Neuronal stem cell (in vitro differentiated cells): Measurements from ENCODE around the gene ZAP70.
"Not testable (repeated sequence)": the region's sequence is repeated elsewhere in the genome, so short reads cannot be mapped to it uniquely, and the experiment has no call there.

Experiments
- DNase-seq: peaks from one replicate; pipeline ENCODE4 v3.0.0-alpha.2; 2013; ENCODE audit warnings: low spot score
- H2AFZ ChIP-seq: one replicate; pipeline ENCODE4 v1.6.1; 2013; ENCODE audit warnings: mild to moderate bottlenecking, low read length, inconsistent platforms
- H2AK5ac ChIP-seq: 2 replicates; pipeline ENCODE4 v1.6.1; 2013; ENCODE audit warnings: low read depth, mild to moderate bottlenecking, inconsistent platforms, low read length, moderate library complexity, mixed read lengths
- H2BK120ac ChIP-seq: 2 replicates; pipeline ENCODE4 v1.6.1; 2013; ENCODE audit warnings: low read depth, mild to moderate bottlenecking, inconsistent platforms, low read length, moderate library complexity, mixed read lengths
- H2BK12ac ChIP-seq: one replicate; pipeline ENCODE4 v1.6.1; 2013; ENCODE audit warnings: low read length, inconsistent platforms
- H2BK15ac ChIP-seq: 2 replicates; pipeline ENCODE4 v1.6.1; 2013; ENCODE audit warnings: mild to moderate bottlenecking, low read length, inconsistent platforms, mixed read lengths
- H2BK5ac ChIP-seq: one replicate; pipeline ENCODE4 v1.6.1; 2013; ENCODE audit warnings: inconsistent platforms, mild to moderate bottlenecking, low read length, moderate library complexity
- H3K14ac ChIP-seq: one replicate; pipeline ENCODE4 v1.6.1; 2013; ENCODE audit warnings: low read length, inconsistent platforms
- H3K18ac ChIP-seq: 2 replicates; pipeline ENCODE4 v1.6.1; 2013; ENCODE audit warnings: low read length, inconsistent platforms
- H3K23ac ChIP-seq: 2 replicates; pipeline ENCODE4 v1.6.1; 2013; ENCODE audit warnings: low read depth, mild to moderate bottlenecking, mixed read lengths, low read length, inconsistent platforms; ENCODE audit not compliant: poor library complexity
- H3K27ac ChIP-seq: replicated peaks from 3 replicates; pipeline ENCODE4 v1.5.1; 2013; ENCODE audit warnings: low read length, inconsistent platforms
- H3K27me3 ChIP-seq, 3 experiments: 2 replicates each; pipeline ENCODE4 v1.6.1; 2013; ENCODE audit warnings: low read length in 3 of 3, mild to moderate bottlenecking in 2 of 3, inconsistent platforms in 1 of 3, low read depth in 1 of 3, mixed read lengths in 1 of 3, moderate library complexity in 1 of 3; ENCODE audit not compliant: control insufficient read depth in 3 of 3, insufficient read depth in 3 of 3
- H3K36me3 ChIP-seq, 2 donors: replicated peaks in 1 of 2; 2 replicates each; pipeline ENCODE4 v1.6.1; 2013; ENCODE audit warnings: low read length in 2 of 2; ENCODE audit not compliant: control insufficient read depth in 2 of 2, insufficient read depth in 2 of 2
- H3K4ac ChIP-seq: 2 replicates; pipeline ENCODE4 v1.6.1; 2013; ENCODE audit warnings: inconsistent platforms, mild to moderate bottlenecking, low read length, moderate library complexity
- H3K4me1 ChIP-seq, 2 donors: 1 replicate in 1 of 2; 2 replicates in 1 of 2; pipeline ENCODE4 v1.6.1; 2013; ENCODE audit warnings: low read length in 2 of 2, low read depth in 1 of 2; ENCODE audit not compliant: control insufficient read depth in 2 of 2, insufficient read depth in 1 of 2
- H3K4me2 ChIP-seq: one replicate; pipeline ENCODE4 v1.6.1; 2013; ENCODE audit warnings: mild to moderate bottlenecking, low read length, inconsistent platforms; ENCODE audit not compliant: insufficient read depth, poor library complexity, severe bottlenecking
- H3K4me3 ChIP-seq, 2 donors: 2 replicates each; pipeline ENCODE4 v1.5.1; 2013; ENCODE audit warnings: low read length in 2 of 2, mild to moderate bottlenecking in 2 of 2, inconsistent platforms in 1 of 2, moderate library complexity in 1 of 2
- H3K79me1 ChIP-seq: one replicate; pipeline ENCODE4 v1.6.1; 2013; ENCODE audit warnings: low read depth, mild to moderate bottlenecking, inconsistent platforms, low read length, moderate library complexity
- H3K9ac ChIP-seq: one replicate; pipeline ENCODE4 v1.6.1; 2013; ENCODE audit warnings: mild to moderate bottlenecking, low read depth, low read length, inconsistent platforms; ENCODE audit not compliant: poor library complexity
- H3K9me3 ChIP-seq, 2 donors: replicated peaks in 1 of 2; 2 replicates each; pipeline versions ENCODE3 to v1.6.1; 2013; ENCODE audit warnings: low read length in 2 of 2, mild to moderate bottlenecking in 2 of 2, inconsistent platforms in 1 of 2, low read depth in 1 of 2, mixed read lengths in 1 of 2, moderate library complexity in 1 of 2; ENCODE audit not compliant: control insufficient read depth in 2 of 2, insufficient read depth in 1 of 2
- H4K8ac ChIP-seq: one replicate; pipeline ENCODE4 v1.6.1; 2013; ENCODE audit warnings: low read depth, mild to moderate bottlenecking, inconsistent platforms, low read length, moderate library complexity
- H4K91ac ChIP-seq: one replicate; pipeline ENCODE4 v1.6.1; 2013; ENCODE audit warnings: low read length, low read depth, mild to moderate bottlenecking, inconsistent platforms; ENCODE audit not compliant: poor library complexity
- WGBS, 2 donors: extraction: QIAGEN DNeasy Blood & Tissue Kit; methylation state at CpG; one replicate each; pipeline ENCODE4 v1.1.7; 2013; ENCODE audit warnings: missing lambda C conversion rate in 2 of 2, mixed read lengths in 1 of 2; ENCODE audit not compliant: insufficient read length in 2 of 2, insufficient replicate concordance in 1 of 2; ENCODE audit errors: extremely low coverage in 2 of 2; 5-methylcytosine and 5-hydroxymethylcytosine counted together

ZAP70 gene

DNA sequence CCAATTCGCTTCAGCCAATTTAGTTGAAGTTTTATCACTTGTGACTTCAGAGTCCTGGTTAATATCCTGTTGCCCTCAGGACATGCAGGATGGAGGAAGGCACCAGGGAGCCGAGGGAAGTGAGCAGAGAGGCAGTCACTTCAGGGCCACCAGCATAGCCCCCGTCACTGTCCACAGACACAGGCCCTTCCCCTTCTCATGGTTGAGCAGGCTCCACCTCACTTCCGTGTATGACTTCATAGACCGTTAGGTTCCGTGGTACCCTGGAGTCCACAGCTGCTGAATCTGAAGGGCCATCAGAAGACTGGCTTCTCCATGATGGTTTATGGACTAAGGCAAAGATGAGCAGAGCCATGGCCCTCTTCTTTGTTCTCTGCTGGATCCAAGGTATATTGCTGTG, 43.9 kb upstream of the ZAP70 start, which contains the start of gene C2orf92:
Gene C2orf92 (plus strand): TSS at position 266 of the 400 bp plus-strand sequence. CDS start 76 bp downstream, at position 342.
- Histone ChIP-seq H3K18ac (peak within 1 kb of the TSS; percentile 38), H2BK5ac (no peak within 1 kb of the TSS), H3K4ac (no peak within 1 kb of the TSS), H2AK5ac (no peak within 1 kb of the TSS), H3K4me2 (no peak within 1 kb of the TSS), H2BK120ac (peak within 1 kb of the TSS; percentile 17), H3K36me3 (peaks cover 0 to 3% of the 10 kb centered on the region in 2 donors), H2BK12ac (no peak within 1 kb of the TSS), H3K27ac (no peak within 1 kb of the TSS), H2BK15ac (no peak within 1 kb of the TSS), H3K23ac (peak within 1 kb of the TSS; percentile 55), H3K4me1 (no peaks in the 10 kb centered on the region), H3K79me1 (peaks cover 2% of the 10 kb centered on the region), H3K9ac (no peak within 1 kb of the TSS), H4K8ac (no peak within 1 kb of the TSS), H2AFZ (no peak within 1 kb of the TSS), H3K27me3 (no peaks in the 10 kb centered on the region), H4K91ac (no peak within 1 kb of the TSS), H3K14ac (no peak within 1 kb of the TSS), H3K4me3 (peak within 1 kb of the TSS in 1 of 2 donors; percentile 63), H3K9me3 (no peaks in the 10 kb centered on the region)
- DNase-seq: no peak
- WGBS, 2 donors: no CpG with 5 or more reads among the region's 6 CpGs

DNA sequence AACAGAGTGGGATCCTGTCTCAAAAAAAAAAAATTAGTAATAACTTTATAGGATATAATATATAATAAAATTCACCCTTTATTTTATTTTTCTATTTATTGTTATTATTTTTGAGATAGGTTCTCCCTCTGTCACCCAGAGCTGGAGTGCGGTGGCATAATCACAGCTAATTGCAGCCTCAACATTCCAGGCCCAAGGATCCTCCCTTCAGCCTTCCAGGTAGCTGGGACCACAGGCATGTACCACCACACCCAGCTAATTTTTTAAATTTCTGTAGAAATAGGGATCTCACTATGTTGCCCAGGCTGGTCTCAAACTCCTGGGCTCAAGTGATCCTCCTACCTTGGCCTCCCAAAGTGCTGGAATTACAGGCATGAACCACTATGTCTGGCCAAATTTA, 42.9 kb upstream of the ZAP70 start:
- no peak overlapping the region for H2BK12ac ChIP-seq
- no CpG with 5 or more reads among the region's 1 CpG for WGBS, 2 donors

DNA sequence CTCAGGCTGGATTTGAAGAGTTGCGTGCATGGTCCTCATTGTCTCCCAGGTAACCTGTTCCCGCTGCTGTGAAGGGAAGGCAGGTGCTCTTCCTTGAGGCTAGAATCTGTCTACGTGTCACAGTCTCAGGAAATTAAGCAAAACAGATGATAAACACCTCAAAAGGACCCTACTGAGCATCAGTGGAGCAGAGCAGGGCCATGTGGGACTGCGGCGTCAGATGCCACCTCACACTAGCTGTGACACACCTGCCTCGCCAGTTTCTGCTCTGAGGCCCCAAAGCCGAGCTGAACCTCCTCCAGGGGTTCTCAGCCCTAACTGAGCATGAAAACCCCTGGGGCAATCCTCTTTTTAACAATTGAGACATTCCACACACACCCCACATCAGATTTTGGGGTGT, 41.9 kb upstream of the ZAP70 start:
- H3K4me1 ChIP-seq: no peaks in the 10 kb centered on the region
- H4K8ac ChIP-seq: no peak overlapping the region
- H3K23ac ChIP-seq: no peak overlapping the region
- no peak overlapping the region for H2BK5ac ChIP-seq
- H3K9me3 ChIP-seq: no peaks in the 10 kb centered on the region
- H3K27me3 ChIP-seq: no peaks in the 10 kb centered on the region
- no CpG with 5 or more reads among the region's 7 CpGs for WGBS, 2 donors
- H3K4ac ChIP-seq: no peak overlapping the region
- no peak overlapping the region for H2AFZ ChIP-seq
- no peak overlapping the region for H2BK15ac ChIP-seq
- H2AK5ac ChIP-seq: no peak overlapping the region
- H3K27ac ChIP-seq: no peak overlapping the region
- no peak overlapping the region for H3K4me3 ChIP-seq
- no peak overlapping the region for H2BK120ac ChIP-seq
- H3K79me1 ChIP-seq: peaks cover 2% of the 10 kb centered on the region
- no peak overlapping the region for H3K9ac ChIP-seq
- peaks cover 0 to 3% of the 10 kb centered on the region in 2 donors for H3K36me3 ChIP-seq
- no peak overlapping the region for H4K91ac ChIP-seq
- no peak overlapping the region for H3K4me2 ChIP-seq
- no peak overlapping the region for H2BK12ac ChIP-seq
- no peak overlapping the region for H3K18ac ChIP-seq
- DNase-seq: no peak
- no peak overlapping the region for H3K14ac ChIP-seq

More for the DNA sequence above, 42.9 kb upstream of the ZAP70 start:
- H3K14ac ChIP-seq: no peak overlapping the region
- H4K8ac ChIP-seq: no peak overlapping the region
- H4K91ac ChIP-seq: no peak overlapping the region
- DNase-seq: no peak
- no peak overlapping the region for H3K4me2 ChIP-seq
- H3K9ac ChIP-seq: no peak overlapping the region
- no peaks in the 10 kb centered on the region for H3K9me3 ChIP-seq
- peaks cover 2% of the 10 kb centered on the region for H3K79me1 ChIP-seq
- H3K36me3 ChIP-seq: peaks cover 0 to 3% of the 10 kb centered on the region in 2 donors
- H2BK15ac ChIP-seq: no peak overlapping the region
- no peaks in the 10 kb centered on the region for H3K4me1 ChIP-seq
- no peak overlapping the region for H3K4ac ChIP-seq
- no peak overlapping the region for H2BK5ac ChIP-seq
- H2AFZ ChIP-seq: no peak overlapping the region
- no peak overlapping the region for H2BK120ac ChIP-seq
- H2AK5ac ChIP-seq: no peak overlapping the region
- H3K18ac ChIP-seq: no peak overlapping the region
- H3K4me3 ChIP-seq: no peak overlapping the region
- no peak overlapping the region for H3K23ac ChIP-seq
- H3K27ac ChIP-seq: no peak overlapping the region
- no peaks in the 10 kb centered on the region for H3K27me3 ChIP-seq

DNA sequence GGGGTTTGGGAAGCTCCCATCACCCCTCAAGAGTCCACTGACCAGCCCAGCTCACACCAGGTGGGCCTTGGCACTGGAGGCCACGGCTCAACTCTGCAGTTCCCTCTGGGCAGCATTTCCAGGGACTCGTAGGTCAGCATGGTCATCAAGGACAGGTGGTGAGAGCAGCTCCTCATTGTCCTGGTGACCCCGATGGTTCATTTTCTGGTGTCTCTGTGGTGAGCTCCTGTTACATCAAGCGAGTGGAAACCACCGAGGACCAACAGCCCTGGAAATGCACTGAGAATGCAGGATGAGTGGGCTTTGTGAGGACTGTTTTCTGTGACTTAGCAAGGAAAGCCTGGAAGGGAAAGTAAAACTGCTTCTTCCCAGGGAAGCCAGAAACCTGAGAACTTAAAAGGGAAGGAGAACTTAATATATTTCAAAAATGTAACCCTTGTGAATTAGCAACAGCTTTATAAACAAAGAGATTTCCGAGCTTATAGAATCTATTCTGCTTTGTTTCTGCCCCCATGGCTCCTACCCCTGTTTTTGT, 40.7 kb upstream of the ZAP70 start:
- H2BK15ac ChIP-seq, H2BK12ac ChIP-seq, DNase-seq, H3K4ac ChIP-seq, H3K4me1 ChIP-seq, H3K27ac ChIP-seq, H3K27me3 ChIP-seq, H3K18ac ChIP-seq, H3K4me3 ChIP-seq, H3K9ac ChIP-seq, H2AFZ ChIP-seq, H3K4me2 ChIP-seq, H2AK5ac ChIP-seq, H4K91ac ChIP-seq, H3K36me3 ChIP-seq, H3K14ac ChIP-seq, H2BK5ac ChIP-seq, H4K8ac ChIP-seq, H3K23ac ChIP-seq, H3K79me1 ChIP-seq, H3K9me3 ChIP-seq, H2BK120ac ChIP-seq: not testable (repeated sequence)
- WGBS, 2 donors: no CpG with 5 or more reads among the region's 6 CpGs
